H1 (cell line): ENCODE results near the gene TUT1. TPM values are rescaled to one million over a fixed set of nuclear protein-coding genes. Genes with fewer than 3 reads are reported as not detected.

ENCODE experiments used
- CTCF ChIA-PET: fragments of 300-600 bp; sonication (Branson Sonifier 250); formaldehyde crosslinking; loops from one replicate; lab custom pipeline; 2021; ENCODE audit not compliant: partially characterized antibody; lab: Charles Lee
- POLR2A ChIA-PET: fragments of 300-600 bp; sonication (Branson Sonifier 250); formaldehyde crosslinking; loops from one replicate; lab custom pipeline; 2021; ENCODE audit warnings: inconsistent platforms; ENCODE audit not compliant: partially characterized antibody; lab: Charles Lee
- DNase-seq, 2 experiments: peaks; one replicate each; pipeline versions ENCODE4 v3.0.0 to v3.0.0-alpha.2; 2010 to 2022; ENCODE audit warnings: low spot score in 2 of 2, low read depth in 1 of 2, mixed read lengths in 1 of 2
- FAIRE-seq: peaks from 2 replicates; lab custom pipeline; 2011; peaks lifted over from hg19 to GRCh38; lab: Jason Lieb, UNC
- H2AFZ ChIP-seq: 2 replicates; pipeline ENCODE4 v1.8.1; 2012; ENCODE audit warnings: low read length, inconsistent platforms
- H2AK5ac ChIP-seq: 2 replicates; pipeline ENCODE4 v1.6.1; 2013; ENCODE audit warnings: low read depth, low read length
- H2BK120ac ChIP-seq: replicated peaks from 2 replicates; pipeline ENCODE3; 2013; ENCODE audit warnings: low read depth, low read length, inconsistent platforms
- H2BK12ac ChIP-seq: 2 replicates; pipeline ENCODE4 v1.6.1; 2013; ENCODE audit warnings: low read depth, low read length
- H2BK15ac ChIP-seq: 2 replicates; pipeline ENCODE4 v1.6.1; 2013; ENCODE audit warnings: low read length
- H2BK20ac ChIP-seq: 2 replicates; pipeline ENCODE4 v1.6.1; 2013; ENCODE audit warnings: low read length
- H2BK5ac ChIP-seq: 2 replicates; pipeline ENCODE4 v1.6.1; 2013; ENCODE audit warnings: low read depth, low read length
- H3K14ac ChIP-seq: 2 replicates; pipeline ENCODE4 v1.6.1; 2013; ENCODE audit warnings: inconsistent platforms; ENCODE audit not compliant: insufficient read length
- H3K18ac ChIP-seq: 2 replicates; pipeline ENCODE4 v1.6.1; 2013; ENCODE audit warnings: low read length; ENCODE audit errors: extremely low read depth
- H3K23ac ChIP-seq: 2 replicates; pipeline ENCODE4 v1.6.1; 2013; ENCODE audit warnings: inconsistent platforms; ENCODE audit not compliant: insufficient read length
- H3K23me2 ChIP-seq: 2 replicates; pipeline ENCODE4 v1.6.1; 2013; ENCODE audit warnings: low read depth, low read length
- H3K27ac ChIP-seq: 2 replicates; pipeline ENCODE4 v1.6.1; 2011; ENCODE audit warnings: low read depth, low read length, inconsistent platforms
- H3K27me3 ChIP-seq, 4 experiments: replicated peaks in 1 of 4; 1 replicate in 1 of 4; 2 replicates in 3 of 4; pipeline versions ENCODE4 v1.6.1 to v1.8.1; 2011 to 2013; ENCODE audit warnings: low read length in 3 of 4, mild to moderate bottlenecking in 3 of 4, inconsistent platforms in 2 of 4, mixed read lengths in 2 of 4, moderate library complexity in 1 of 4; ENCODE audit not compliant: control insufficient read depth in 3 of 4, insufficient read depth in 3 of 4; ENCODE audit errors: extremely low read depth in 1 of 4
- H3K36me3 ChIP-seq, 4 experiments: 2 replicates each; pipeline versions ENCODE4 v1.6.1 to v1.8.1; 2011 to 2013; ENCODE audit warnings: mild to moderate bottlenecking in 4 of 4, low read length in 3 of 4, moderate library complexity in 2 of 4, control low read depth in 1 of 4, inconsistent platforms in 1 of 4; ENCODE audit not compliant: insufficient read depth in 4 of 4, control insufficient read depth in 2 of 4
- H3K4ac ChIP-seq: replicated peaks from 2 replicates; pipeline ENCODE3; 2013; ENCODE audit warnings: low read length, low read depth, mixed read lengths, inconsistent platforms; ENCODE audit not compliant: insufficient read length
- H3K4me1 ChIP-seq, 4 experiments: replicated peaks in 1 of 4; 1 replicate in 1 of 4; 2 replicates in 3 of 4; pipeline versions ENCODE4 v1.6.1 to v1.8.1; 2011 to 2013; ENCODE audit warnings: low read length in 3 of 4, inconsistent platforms in 2 of 4, mixed read lengths in 1 of 4; ENCODE audit not compliant: insufficient read depth in 4 of 4, control insufficient read depth in 3 of 4
- H3K4me2 ChIP-seq, 2 experiments: 2 replicates each; pipeline versions ENCODE4 v1.6.1 to v1.8.1; 2011 to 2013; ENCODE audit warnings: low read depth in 2 of 2, low read length in 2 of 2, control low read depth in 1 of 2, inconsistent platforms in 1 of 2, mild to moderate bottlenecking in 1 of 2; ENCODE audit not compliant: insufficient read depth in 1 of 2
- H3K4me3 ChIP-seq, 4 experiments: fragments of 200-600, 300-600 bp in 1 of 4; sonication (generic), shearing (Covaris generic), sonication (Bioruptor Twin) in 1 of 4; 2 replicates each; pipeline versions ENCODE4 v1.5.1 to v1.8.1; 2011 to 2016; ENCODE audit warnings: low read length in 4 of 4, low read depth in 3 of 4, control low read depth in 2 of 4, inconsistent platforms in 2 of 4, mild to moderate bottlenecking in 2 of 4, mixed read lengths in 1 of 4, moderate library complexity in 1 of 4; ENCODE audit not compliant: insufficient read depth in 2 of 4; ENCODE audit errors: extremely low read depth in 1 of 4
- H3K56ac ChIP-seq: replicated peaks from 2 replicates; pipeline ENCODE3; 2013; ENCODE audit warnings: low read depth, mild to moderate bottlenecking, mixed read lengths, low read length, inconsistent platforms; ENCODE audit not compliant: insufficient read length
- H3K79me1 ChIP-seq: 2 replicates; pipeline ENCODE4 v1.6.1; 2013; ENCODE audit warnings: low read depth, low read length, control low read depth
- H3K79me2 ChIP-seq, 2 experiments: 2 replicates each; pipeline versions ENCODE4 v1.6.1 to v1.8.1; 2012 to 2013; ENCODE audit warnings: low read length in 2 of 2, mild to moderate bottlenecking in 2 of 2, inconsistent platforms in 1 of 2; ENCODE audit not compliant: insufficient read depth in 2 of 2, control insufficient read depth in 1 of 2
- H3K9ac ChIP-seq, 4 experiments: replicated peaks in 1 of 4; 1 replicate in 1 of 4; 2 replicates in 3 of 4; pipeline versions ENCODE4 v1.6.1 to v1.8.1; 2011 to 2013; ENCODE audit warnings: low read depth in 3 of 4, low read length in 3 of 4, control low read depth in 2 of 4, mild to moderate bottlenecking in 2 of 4, moderate library complexity in 2 of 4, inconsistent platforms in 1 of 4; ENCODE audit errors: extremely low read depth in 1 of 4
- H3K9me3 ChIP-seq, 2 experiments: 2 replicates each; pipeline versions ENCODE4 v1.6.1 to v1.8.1; 2012 to 2013; ENCODE audit warnings: mild to moderate bottlenecking in 2 of 2, moderate library complexity in 2 of 2, control low read depth in 1 of 2, inconsistent platforms in 1 of 2, low read depth in 1 of 2, low read length in 1 of 2, mixed read lengths in 1 of 2; ENCODE audit not compliant: insufficient read depth in 2 of 2
- H4K20me1 ChIP-seq, 2 experiments: replicated peaks in 1 of 2; 2 replicates each; pipeline versions ENCODE3 to v1.8.1; 2011 to 2013; ENCODE audit warnings: inconsistent platforms in 2 of 2, low read length in 2 of 2, mild to moderate bottlenecking in 1 of 2; ENCODE audit not compliant: insufficient read depth in 2 of 2, control insufficient read depth in 1 of 2
- H4K5ac ChIP-seq: 2 replicates; pipeline ENCODE4 v1.6.1; 2013; ENCODE audit warnings: low read length, low read depth, mixed read lengths, inconsistent platforms; ENCODE audit not compliant: insufficient read length
- H4K8ac ChIP-seq: 2 replicates; pipeline ENCODE4 v1.8.0; 2013; ENCODE audit warnings: mild to moderate bottlenecking, moderate library complexity, low read length, inconsistent platforms; ENCODE audit not compliant: insufficient read depth; ENCODE audit errors: extremely low read depth
- H4K91ac ChIP-seq: replicated peaks from 2 replicates; pipeline ENCODE3; 2013; ENCODE audit warnings: low read length, mixed read lengths, inconsistent platforms; ENCODE audit not compliant: insufficient read length
- FOSL1 ChIP-seq: IDR thresholded peaks from 2 replicates; pipeline ENCODE4 v1.6.1; 2011; ENCODE audit warnings: mild to moderate bottlenecking, low read depth, low read length, moderate library complexity; ENCODE audit not compliant: insufficient read depth
- HDAC2 ChIP-seq, 2 experiments: fragments of 300-600 bp in 1 of 2; sonication (generic) in 1 of 2; IDR thresholded peaks; 2 replicates each; pipeline ENCODE4 v1.6.1; 2011 to 2012; ENCODE audit warnings: low read depth in 2 of 2, low read length in 2 of 2, mild to moderate bottlenecking in 2 of 2, moderate library complexity in 2 of 2, borderline replicate concordance in 1 of 2, inconsistent platforms in 1 of 2
- HDAC6 ChIP-seq: IDR thresholded peaks from one replicate; pipeline ENCODE4 v1.7.1; 2012; ENCODE audit warnings: low read depth, mild to moderate bottlenecking, inconsistent platforms, low read length, moderate library complexity
- JUN ChIP-seq: IDR thresholded peaks from 2 replicates; pipeline ENCODE4 v1.6.1; 2011; ENCODE audit warnings: low read depth, mild to moderate bottlenecking, improper control_type of control experiment, low read length
- NRF1 ChIP-seq: IDR thresholded peaks from 2 replicates; pipeline ENCODE4 v1.6.1; 2011; ENCODE audit warnings: mild to moderate bottlenecking, low read depth, low read length, improper control_type of control experiment
- SP4 ChIP-seq: IDR thresholded peaks from 2 replicates; pipeline ENCODE4 v1.6.1; 2012; ENCODE audit warnings: low read length, inconsistent platforms
- WGBS, 2 experiments: shearing (Covaris generic) in 1 of 2; methylation state at CpG; one replicate each; pipeline versions ENCODE4 v1.1.6 to v1.1.7; 2013 to 2015; ENCODE audit warnings: low lambda C conversion rate in 2 of 2, mixed read lengths in 2 of 2, inconsistent platforms in 1 of 2, low coverage in 1 of 2, missing lambda C conversion rate in 1 of 2; ENCODE audit not compliant: insufficient replicate concordance in 2 of 2, insufficient coverage in 1 of 2, insufficient read length in 1 of 2; ENCODE audit errors: extremely low coverage in 1 of 2, missing lambda C conversion rate in 1 of 2; 5-methylcytosine and 5-hydroxymethylcytosine counted together
- polyA plus RNA-seq, 7 experiments: library from polyadenylated mRNA; depleted of rRNA in 3 of 7; stranded (reverse) in 5 of 7; unstranded in 2 of 7; fragments of >200 nt in 5 of 7; fragments of 200-250 nt in 2 of 7; gene quantifications; 1 replicate in 5 of 7; 2 replicates in 1 of 7; 4 replicates in 1 of 7; pipeline versions ENCODE4 v1.2.1 to v1.2.3, GENCODE V29; 2011 to 2013; ENCODE audit warnings: missing spikeins in 2 of 7, mixed read lengths in 2 of 7
- total RNA-seq: library from RNA; stranded (reverse); fragmentation: NEBNext Ultra II Directional; extraction: Animal tissue kit (Norgen Biotek cat#: 25700); gene quantifications from 2 replicates; pipeline ENCODE4 v1.2.1, GENCODE V29; 2021
- TF ChIP-seq, protein P1 (sequence below), 3 experiments: IDR thresholded peaks; 1 replicate in 2 of 3; 2 replicates in 1 of 3; pipeline versions ENCODE4 v1.5.1 to v1.6.1; 2011; ENCODE audit warnings: low read length in 3 of 3, mild to moderate bottlenecking in 3 of 3, inconsistent platforms in 2 of 3, low read depth in 1 of 3, moderate library complexity in 1 of 3; ENCODE audit not compliant: insufficient read depth in 1 of 3; ENCODE audit errors: control extremely low read depth in 1 of 3
- TF ChIP-seq, protein P2 (sequence below): IDR thresholded peaks from 2 replicates; pipeline ENCODE4 v1.6.1; 2012; ENCODE audit warnings: low read length, inconsistent platforms

The TUT1 gene
- total and polyA plus RNA-seq, 2 of the 8 experiments (the other 6 are each of a cell fraction or from before 2014, with no cell fraction given): 17.8 to 24.6 TPM

DNA sequence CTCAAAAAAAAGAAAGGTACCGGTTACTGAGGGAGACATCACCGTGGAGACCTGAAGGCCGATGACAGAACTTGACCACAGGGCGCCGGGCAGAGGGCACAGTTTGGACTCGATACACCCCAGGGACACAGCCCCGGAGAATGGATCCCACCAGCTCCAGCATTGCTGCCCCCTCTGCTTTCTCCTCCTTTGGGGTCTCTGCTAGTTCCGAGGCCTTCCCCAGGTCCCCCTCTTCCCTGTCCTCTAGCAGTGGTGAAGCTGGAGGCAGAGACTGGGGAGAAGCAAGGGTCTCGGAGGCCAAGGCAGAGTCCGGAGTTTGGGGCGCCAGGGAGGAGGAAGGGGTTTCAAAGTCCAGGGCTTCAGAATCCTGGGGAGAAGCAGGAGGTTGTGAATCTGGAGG, 12.8 kb downstream of the TUT1 start:
- Histone ChIP-seq H2BK12ac (no peak overlapping the region), H4K5ac (no peak overlapping the region), H2BK20ac (no peak overlapping the region), H3K4ac (no peak overlapping the region), H3K23me2 (peaks cover 8% of the 10 kb centered on the region), H3K4me3 (no peak overlapping the region), H3K56ac (no peak overlapping the region), H3K23ac (no peak overlapping the region), H4K91ac (no peak overlapping the region), H4K20me1 (peaks cover 0 to 3% of the 10 kb centered on the region in 2 experiments), H2BK120ac (no peak overlapping the region), H2AK5ac (no peak overlapping the region), H3K79me1 (0 out of 2 replicates have a peak, but pooled peaks cover 2% of the 10 kb centered on the region), H3K9me3 (no peaks in the 10 kb centered on the region), H3K4me1 (peaks cover 0 to 8% (median 4%) of the 10 kb centered on the region in 4 experiments; a peak in 3 of 7 replicates), H3K27ac (no peak overlapping the region), H3K18ac (no peak overlapping the region), H3K9ac (no peak overlapping the region), H2BK5ac (no peak overlapping the region), H2BK15ac (no peak overlapping the region), H3K27me3 (no peaks in the 10 kb centered on the region), H2AFZ (no peak overlapping the region), H3K36me3 (peaks cover 2 to 25% (median 15%) of the 10 kb centered on the region in 4 experiments; a peak in 7 of 8 replicates), H4K8ac (no peak overlapping the region; the same call in 1 of the 2 replicates), H3K79me2 (peaks cover 0 to under 1% of the 10 kb centered on the region in 2 experiments; a peak in 2 of 4 replicates), H3K4me2 (no peak overlapping the region), H3K14ac (no peak overlapping the region)
- WGBS, 2 experiments: 88% methylated on average over 11 of the region's 11 CpGs; no CpG with 5 or more reads in 1 of the 2 experiments
- FAIRE-seq (no peak), DNase-seq (no peak)
- ChIA-PET POLR2A (interaction anchor here (0.6 to 20.7 kb wide), 5 partner anchors 11 to 248 kb away, joined by 3 to 336 read pairs (median 4); partner anchors contain the start of genes B3GAT3, C11orf98 and CSKMT), CTCF (no interaction called here)
- TF ChIP-seq SP4 (no peak), NRF1 (no peak), JUN (no peak), FOSL1 (no peak), HDAC2 (IDR thresholded peaks at IDR 0.05; ENCODE audit: borderline replicate concordance in 1 of 2, low read depth in 2 of 2, low read length in 2 of 2) (no peak), HDAC6 (no peak)
- TF ChIP-seq, protein P1, sequence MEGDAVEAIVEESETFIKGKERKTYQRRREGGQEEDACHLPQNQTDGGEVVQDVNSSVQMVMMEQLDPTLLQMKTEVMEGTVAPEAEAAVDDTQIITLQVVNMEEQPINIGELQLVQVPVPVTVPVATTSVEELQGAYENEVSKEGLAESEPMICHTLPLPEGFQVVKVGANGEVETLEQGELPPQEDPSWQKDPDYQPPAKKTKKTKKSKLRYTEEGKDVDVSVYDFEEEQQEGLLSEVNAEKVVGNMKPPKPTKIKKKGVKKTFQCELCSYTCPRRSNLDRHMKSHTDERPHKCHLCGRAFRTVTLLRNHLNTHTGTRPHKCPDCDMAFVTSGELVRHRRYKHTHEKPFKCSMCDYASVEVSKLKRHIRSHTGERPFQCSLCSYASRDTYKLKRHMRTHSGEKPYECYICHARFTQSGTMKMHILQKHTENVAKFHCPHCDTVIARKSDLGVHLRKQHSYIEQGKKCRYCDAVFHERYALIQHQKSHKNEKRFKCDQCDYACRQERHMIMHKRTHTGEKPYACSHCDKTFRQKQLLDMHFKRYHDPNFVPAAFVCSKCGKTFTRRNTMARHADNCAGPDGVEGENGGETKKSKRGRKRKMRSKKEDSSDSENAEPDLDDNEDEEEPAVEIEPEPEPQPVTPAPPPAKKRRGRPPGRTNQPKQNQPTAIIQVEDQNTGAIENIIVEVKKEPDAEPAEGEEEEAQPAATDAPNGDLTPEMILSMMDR (IDR thresholded peaks at IDR 0.05; ENCODE audit: control extremely low read depth in 1 of 3, insufficient read depth in 1 of 3, low read depth in 1 of 3, low read length in 3 of 3): no peak
- TF ChIP-seq, protein P2, sequence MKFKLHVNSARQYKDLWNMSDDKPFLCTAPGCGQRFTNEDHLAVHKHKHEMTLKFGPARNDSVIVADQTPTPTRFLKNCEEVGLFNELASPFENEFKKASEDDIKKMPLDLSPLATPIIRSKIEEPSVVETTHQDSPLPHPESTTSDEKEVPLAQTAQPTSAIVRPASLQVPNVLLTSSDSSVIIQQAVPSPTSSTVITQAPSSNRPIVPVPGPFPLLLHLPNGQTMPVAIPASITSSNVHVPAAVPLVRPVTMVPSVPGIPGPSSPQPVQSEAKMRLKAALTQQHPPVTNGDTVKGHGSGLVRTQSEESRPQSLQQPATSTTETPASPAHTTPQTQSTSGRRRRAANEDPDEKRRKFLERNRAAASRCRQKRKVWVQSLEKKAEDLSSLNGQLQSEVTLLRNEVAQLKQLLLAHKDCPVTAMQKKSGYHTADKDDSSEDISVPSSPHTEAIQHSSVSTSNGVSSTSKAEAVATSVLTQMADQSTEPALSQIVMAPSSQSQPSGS: no peak
